ENCODE results near the gene CAV2. TPM values are rescaled to one million over a fixed set of nuclear protein-coding genes. Genes with fewer than 3 reads are reported as not detected.

CAV2 gene
- total RNA-seq, 2 donors from 2014 or later = 5.2 to 7.4 TPM

DNA sequence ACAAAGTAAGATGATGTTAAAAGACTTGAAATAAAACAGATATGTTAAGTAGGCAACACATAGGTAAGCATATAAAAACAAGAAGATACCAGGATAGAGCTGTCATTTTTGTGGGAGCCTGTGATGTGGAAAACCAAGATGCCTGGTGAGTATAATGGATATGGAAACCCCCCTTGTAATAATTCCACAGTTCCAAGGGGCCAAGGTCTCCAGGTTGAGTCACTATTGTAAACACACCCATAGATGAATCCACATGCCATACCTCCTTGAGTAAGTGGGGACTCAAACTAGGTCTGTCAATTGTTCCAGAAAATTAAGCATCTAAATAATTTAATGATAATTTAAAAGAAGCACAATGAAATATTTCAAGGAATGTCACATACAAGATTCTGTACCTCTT lies 41.2 kb downstream of the CAV2 start:
- Mint-ChIP-seq H3K27ac (no peak overlapping the region), H3K9me3 (peaks cover 3% of the 10 kb centered on the region), H3K4me3 (no peak overlapping the region), H3K27me3 (ENCODE audit: insufficient read depth) (no peaks in the 10 kb centered on the region), H3K4me1 (peaks cover 16% of the 10 kb centered on the region), H3K36me3 (ENCODE audit: low read depth) (peaks cover 6% of the 10 kb centered on the region)
- no peak for DNase-seq
- Histone ChIP-seq H3K9me3 (ENCODE audit: control insufficient read depth, low read length) (no peaks in the 10 kb centered on the region), H3K9ac (ENCODE audit: extremely low read depth, low read length, poor library complexity, severe bottlenecking) (no peak overlapping the region), H3K27me3 (ENCODE audit: control insufficient read depth, insufficient read depth, low read length, poor library complexity, severe bottlenecking) (no peaks in the 10 kb centered on the region), H3K27ac (ENCODE audit: low read depth, low read length) (no peak overlapping the region), H3K4me1 (ENCODE audit: control insufficient read depth, insufficient read depth, low read length) (no peaks in the 10 kb centered on the region), H3K4me3 (ENCODE audit: low read length) (no peak overlapping the region), H3K36me3 (ENCODE audit: control insufficient read depth, insufficient read depth, low read length) (no peaks in the 10 kb centered on the region)
- TF ChIP-seq, protein P1, sequence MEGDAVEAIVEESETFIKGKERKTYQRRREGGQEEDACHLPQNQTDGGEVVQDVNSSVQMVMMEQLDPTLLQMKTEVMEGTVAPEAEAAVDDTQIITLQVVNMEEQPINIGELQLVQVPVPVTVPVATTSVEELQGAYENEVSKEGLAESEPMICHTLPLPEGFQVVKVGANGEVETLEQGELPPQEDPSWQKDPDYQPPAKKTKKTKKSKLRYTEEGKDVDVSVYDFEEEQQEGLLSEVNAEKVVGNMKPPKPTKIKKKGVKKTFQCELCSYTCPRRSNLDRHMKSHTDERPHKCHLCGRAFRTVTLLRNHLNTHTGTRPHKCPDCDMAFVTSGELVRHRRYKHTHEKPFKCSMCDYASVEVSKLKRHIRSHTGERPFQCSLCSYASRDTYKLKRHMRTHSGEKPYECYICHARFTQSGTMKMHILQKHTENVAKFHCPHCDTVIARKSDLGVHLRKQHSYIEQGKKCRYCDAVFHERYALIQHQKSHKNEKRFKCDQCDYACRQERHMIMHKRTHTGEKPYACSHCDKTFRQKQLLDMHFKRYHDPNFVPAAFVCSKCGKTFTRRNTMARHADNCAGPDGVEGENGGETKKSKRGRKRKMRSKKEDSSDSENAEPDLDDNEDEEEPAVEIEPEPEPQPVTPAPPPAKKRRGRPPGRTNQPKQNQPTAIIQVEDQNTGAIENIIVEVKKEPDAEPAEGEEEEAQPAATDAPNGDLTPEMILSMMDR (conservative IDR thresholded peaks at IDR 0.05) = no peak

DNA sequence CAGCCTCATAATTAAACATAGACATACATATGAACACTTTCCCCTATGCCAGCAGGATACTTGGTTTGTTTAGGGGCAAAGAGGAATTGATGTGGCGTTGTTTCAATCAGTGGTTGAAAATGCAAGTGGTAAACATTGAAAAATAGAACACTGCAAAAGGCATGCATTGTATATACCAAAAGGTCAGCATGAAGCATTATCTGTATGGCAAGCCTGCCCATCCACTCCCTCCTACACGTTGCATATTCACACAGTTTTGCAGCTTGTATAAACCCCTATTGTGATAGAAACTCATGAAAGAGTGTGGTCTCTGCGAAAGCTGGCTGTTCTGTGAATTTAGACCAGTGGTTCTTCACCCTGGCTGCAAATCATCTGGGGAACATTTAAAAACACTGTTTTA lies 42.4 kb downstream of the CAV2 start:
- Histone ChIP-seq H3K27me3 (ENCODE audit: control insufficient read depth, insufficient read depth, low read length, poor library complexity, severe bottlenecking) (no peaks in the 10 kb centered on the region), H3K9me3 (ENCODE audit: control insufficient read depth, low read length) (no peaks in the 10 kb centered on the region), H3K36me3 (ENCODE audit: control insufficient read depth, insufficient read depth, low read length) (no peaks in the 10 kb centered on the region), H3K27ac (ENCODE audit: low read depth, low read length) (no peak overlapping the region), H3K4me3 (ENCODE audit: low read length) (no peak overlapping the region), H3K9ac (ENCODE audit: extremely low read depth, low read length, poor library complexity, severe bottlenecking) (no peak overlapping the region), H3K4me1 (ENCODE audit: control insufficient read depth, insufficient read depth, low read length) (no peaks in the 10 kb centered on the region)
- Mint-ChIP-seq H3K27ac (no peak overlapping the region), H3K4me1 (peaks cover 16% of the 10 kb centered on the region), H3K4me3 (no peak overlapping the region), H3K36me3 (ENCODE audit: low read depth) (peaks cover 6% of the 10 kb centered on the region), H3K9me3 (peaks cover 3% of the 10 kb centered on the region), H3K27me3 (ENCODE audit: insufficient read depth) (no peaks in the 10 kb centered on the region)
- TF ChIP-seq, protein P1 (conservative IDR thresholded peaks at IDR 0.05) = no peak
- DNase-seq = no peak
- WGBS, 2 experiments (ENCODE audit: insufficient coverage in 1 of 2, insufficient read length in 1 of 2) = 83% methylated on average over 3 of the region's 3 CpGs

DNA sequence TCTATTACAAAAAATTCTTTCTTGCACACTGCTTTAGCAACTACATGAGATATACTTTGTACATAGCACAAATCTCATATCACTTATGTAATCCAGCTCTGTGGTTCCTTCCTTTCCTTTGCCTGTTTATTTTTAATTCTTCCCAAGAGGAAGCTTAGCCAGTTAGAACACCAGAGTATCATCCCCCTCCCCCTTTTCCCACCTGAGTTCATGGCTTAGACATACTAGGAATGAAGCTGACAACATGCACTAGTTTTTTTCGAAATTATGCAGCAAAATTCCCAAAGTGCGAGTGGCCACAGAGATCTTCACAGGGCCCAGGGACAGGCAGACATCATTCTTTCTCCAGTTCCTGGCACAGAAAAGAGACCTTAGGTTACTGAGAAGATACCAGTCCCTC lies 43.1 kb downstream of the CAV2 start:
- Histone ChIP-seq H3K36me3 (ENCODE audit: control insufficient read depth, insufficient read depth, low read length) (no peaks in the 10 kb centered on the region), H3K9me3 (ENCODE audit: control insufficient read depth, low read length) (no peaks in the 10 kb centered on the region), H3K27ac (ENCODE audit: low read depth, low read length) (no peak overlapping the region), H3K4me3 (ENCODE audit: low read length) (no peak overlapping the region), H3K4me1 (ENCODE audit: control insufficient read depth, insufficient read depth, low read length) (no peaks in the 10 kb centered on the region), H3K9ac (ENCODE audit: extremely low read depth, low read length, poor library complexity, severe bottlenecking) (no peak overlapping the region), H3K27me3 (ENCODE audit: control insufficient read depth, insufficient read depth, low read length, poor library complexity, severe bottlenecking) (no peaks in the 10 kb centered on the region)
- Mint-ChIP-seq H3K27me3 (ENCODE audit: insufficient read depth) (no peaks in the 10 kb centered on the region), H3K36me3 (ENCODE audit: low read depth) (peaks cover 5% of the 10 kb centered on the region), H3K4me3 (no peak overlapping the region), H3K9me3 (peaks cover 3% of the 10 kb centered on the region), H3K27ac (no peak overlapping the region), H3K4me1 (peaks cover 16% of the 10 kb centered on the region)
- TF ChIP-seq, protein P1 (conservative IDR thresholded peaks at IDR 0.05) = no peak
- WGBS, 2 experiments (ENCODE audit: insufficient coverage in 1 of 2, insufficient read length in 1 of 2) = 88 to 100% methylated on average over 2 of the region's 2 CpGs
- DNase-seq = no peak

Measured in endodermal cell (in vitro differentiated cells).